Measurements from ENCODE around the gene WAPL.
"Not testable (repeated sequence)": the region's sequence is repeated elsewhere in the genome, so short reads cannot be mapped to it uniquely, and the experiment has no call there.

The WAPL gene

GRCh38 chr10:86389441-86390193 lies 132.0 kb downstream of the WAPL start:
- peak; percentile 93 for DNase-seq (ENCODE audit: low spot score)

GRCh38 chr10:86389109-86389440 lies 132.5 kb downstream of the WAPL start:
- DNase-seq (ENCODE audit: low spot score): not testable (repeated sequence)

GRCh38 chr10:86388119-86388704 lies 133.4 kb downstream of the WAPL start:
- DNase-seq (ENCODE audit: low spot score): no peak

- no peak for DNase-seq (ENCODE audit: low spot score)
These were observed 134.3 kb downstream of the WAPL start for GRCh38 chr10:86387178-86387794.

- DNase-seq (ENCODE audit: low spot score): no peak
These were observed 135.8 kb downstream of the WAPL start for GRCh38 chr10:86385806-86386205.

All from iPS-NIHi11 (cell line).